ENCODE data around the gene NCOA7.
"Not testable (repeated sequence)": the region's sequence is repeated elsewhere in the genome, so short reads cannot be mapped to it uniquely, and the experiment has no call there.

Gene NCOA7

DNA sequence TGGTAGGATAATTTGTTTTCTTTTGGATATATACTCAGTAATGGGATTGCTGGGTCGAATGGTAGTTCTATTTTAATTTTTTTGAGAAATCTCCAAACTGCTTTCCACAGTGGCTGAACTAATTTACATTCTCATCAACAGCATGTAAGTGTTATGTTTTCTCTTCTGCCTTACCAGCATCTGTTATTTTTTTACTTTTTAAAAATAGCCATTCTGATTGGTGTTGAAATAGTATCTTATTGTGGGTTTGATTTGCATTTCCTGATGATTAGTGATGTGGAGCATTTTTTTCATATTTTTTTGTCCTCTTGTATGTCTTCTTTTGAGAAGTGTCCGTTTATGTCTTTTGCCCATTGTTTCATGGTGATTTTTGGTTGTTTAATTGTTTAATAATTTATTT, 177.7 kb downstream of the NCOA7 start:
- Histone ChIP-seq H3K36me3 (ENCODE audit: insufficient read depth, low read length) (peaks cover 30% of the 10 kb centered on the region), H4K20me1 (ENCODE audit: insufficient read depth, low read length) (no peaks in the 10 kb centered on the region; the same call in 1 of the 2 replicates), H3K4me3 (ENCODE audit: low read depth in 1 of 2, low read length in 2 of 2) (no peak overlapping the region), H2AFZ (ENCODE audit: low read depth, low read length) (no peak overlapping the region), H3K4me2 (ENCODE audit: insufficient read depth, low read length) (no peak overlapping the region), H3K27ac (ENCODE audit: low read length) (no peak overlapping the region), H3K27me3 (ENCODE audit: insufficient read depth, low read length, poor library complexity) (no peaks in the 10 kb centered on the region), H3K9me3 (ENCODE audit: insufficient read depth, low read length, severe bottlenecking) (no peaks in the 10 kb centered on the region), H3K9ac (ENCODE audit: low read depth, low read length) (no peak overlapping the region), H3K79me2 (ENCODE audit: insufficient read depth, low read length) (peaks cover 27% of the 10 kb centered on the region), H3K4me1 (ENCODE audit: insufficient read depth, low read length) (no peaks in the 10 kb centered on the region)
- TF ChIP-seq CTCF (IDR thresholded peaks at IDR 0.05; ENCODE audit: borderline replicate concordance, extremely low read depth, low read length, poor library complexity, severe bottlenecking) (no peak), EZH2 (IDR thresholded peaks at IDR 0.05; ENCODE audit: borderline replicate concordance, low read depth, low read length, severe bottlenecking) (no peak)
- no peak for ATAC-seq (ENCODE audit: insufficient read depth, low read depth)
- DNase-seq: no peak

- Histone ChIP-seq H4K20me1 (ENCODE audit: insufficient read depth, low read length) (no peaks in the 10 kb centered on the region), H3K4me3 (ENCODE audit: low read depth in 1 of 2, low read length in 2 of 2) (no peak overlapping the region), H3K4me2 (ENCODE audit: insufficient read depth, low read length) (no peak overlapping the region), H3K36me3 (ENCODE audit: insufficient read depth, low read length) (peaks cover 39% of the 10 kb centered on the region), H3K27me3 (ENCODE audit: insufficient read depth, low read length, poor library complexity) (no peaks in the 10 kb centered on the region), H3K4me1 (ENCODE audit: insufficient read depth, low read length) (no peaks in the 10 kb centered on the region), H2AFZ (ENCODE audit: low read depth, low read length) (no peak overlapping the region), H3K27ac (ENCODE audit: low read length) (no peak overlapping the region), H3K9ac (ENCODE audit: low read depth, low read length) (no peak overlapping the region), H3K79me2 (ENCODE audit: insufficient read depth, low read length) (peaks cover 10% of the 10 kb centered on the region; the same call in 1 of the 2 replicates), H3K9me3 (ENCODE audit: insufficient read depth, low read length, severe bottlenecking) (no peaks in the 10 kb centered on the region)
- no peak for ATAC-seq (ENCODE audit: insufficient read depth, low read depth)
- DNase-seq: no peak
- TF ChIP-seq CTCF (IDR thresholded peaks at IDR 0.05; ENCODE audit: borderline replicate concordance, extremely low read depth, low read length, poor library complexity, severe bottlenecking) (no peak), EZH2 (IDR thresholded peaks at IDR 0.05; ENCODE audit: borderline replicate concordance, low read depth, low read length, severe bottlenecking) (no peak)
Measured at GRCh38 chr6:125970760-125971159, 180.0 kb downstream of the NCOA7 start.

- not testable (repeated sequence) for H3K9ac ChIP-seq (ENCODE audit: low read depth, low read length); H3K79me2 ChIP-seq (ENCODE audit: insufficient read depth, low read length); H2AFZ ChIP-seq (ENCODE audit: low read depth, low read length); H3K4me3 ChIP-seq (ENCODE audit: low read depth in 1 of 2, low read length in 2 of 2); ATAC-seq (ENCODE audit: insufficient read depth, low read depth); H3K4me1 ChIP-seq (ENCODE audit: insufficient read depth, low read length); DNase-seq; H3K4me2 ChIP-seq (ENCODE audit: insufficient read depth, low read length); H4K20me1 ChIP-seq (ENCODE audit: insufficient read depth, low read length); H3K9me3 ChIP-seq (ENCODE audit: insufficient read depth, low read length, severe bottlenecking); H3K27ac ChIP-seq (ENCODE audit: low read length); H3K27me3 ChIP-seq (ENCODE audit: insufficient read depth, low read length, poor library complexity)
- peaks cover 40% of the 10 kb centered on the region for H3K36me3 ChIP-seq (ENCODE audit: insufficient read depth, low read length)
Measured at GRCh38 chr6:125972478-125972877, 181.7 kb downstream of the NCOA7 start.

GRCh38 chr6:125974214-125974866, 183.6 kb downstream of the NCOA7 start:
- H3K4me2 ChIP-seq (ENCODE audit: insufficient read depth, low read length): no peak overlapping the region
- no peak overlapping the region for H3K27ac ChIP-seq (ENCODE audit: low read length)
- no peaks in the 10 kb centered on the region for H3K27me3 ChIP-seq (ENCODE audit: insufficient read depth, low read length, poor library complexity)
- H3K4me3 ChIP-seq (ENCODE audit: low read depth in 1 of 2, low read length in 2 of 2): no peak overlapping the region
- DNase-seq (no peak), ATAC-seq (ENCODE audit: insufficient read depth, low read depth) (peak; percentile 72; the same call in 2 of the 3 replicates)
- no peaks in the 10 kb centered on the region for H3K4me1 ChIP-seq (ENCODE audit: insufficient read depth, low read length)
- no peak overlapping the region for H3K9ac ChIP-seq (ENCODE audit: low read depth, low read length)
- no peaks in the 10 kb centered on the region for H4K20me1 ChIP-seq (ENCODE audit: insufficient read depth, low read length)
- no peak overlapping the region for H2AFZ ChIP-seq (ENCODE audit: low read depth, low read length)
- peaks cover 7% of the 10 kb centered on the region; the same call in 1 of the 2 replicates for H3K79me2 ChIP-seq (ENCODE audit: insufficient read depth, low read length)
- peaks cover 25% of the 10 kb centered on the region for H3K36me3 ChIP-seq (ENCODE audit: insufficient read depth, low read length)
- peak; percentile 65 for TF ChIP-seq CTCF (IDR thresholded peaks at IDR 0.05; ENCODE audit: borderline replicate concordance, extremely low read depth, low read length, poor library complexity, severe bottlenecking)
- TF ChIP-seq EZH2 (IDR thresholded peaks at IDR 0.05; ENCODE audit: borderline replicate concordance, low read depth, low read length, severe bottlenecking): no peak
- no peaks in the 10 kb centered on the region for H3K9me3 ChIP-seq (ENCODE audit: insufficient read depth, low read length, severe bottlenecking)

Data from DND-41 (cell line).